Spinal cord (tissue), 10 donors: Measurements from ENCODE around the gene POLD2. TPM values are rescaled to one million over a fixed set of nuclear protein-coding genes. Genes with fewer than 3 reads are reported as not detected.

ENCODE experiments used
- DNase-seq, 6 donors: peaks; one replicate each; pipeline versions ENCODE4 v3.0.0 to v3.0.0-alpha.2; 2013 to 2015; ENCODE audit warnings: low spot score in 6 of 6, low read depth in 4 of 6
- H3K27ac ChIP-seq: one replicate; pipeline ENCODE4 v1.5.1; 2013; ENCODE audit warnings: low read depth, low read length, control low read depth
- H3K27me3 ChIP-seq: one replicate; pipeline ENCODE4 v1.6.1; 2013; ENCODE audit warnings: low read length; ENCODE audit not compliant: control insufficient read depth, insufficient read depth
- H3K36me3 ChIP-seq: one replicate; pipeline ENCODE4 v1.6.1; 2013; ENCODE audit warnings: low read length; ENCODE audit not compliant: control insufficient read depth, insufficient read depth
- H3K4me1 ChIP-seq: one replicate; pipeline ENCODE4 v1.6.1; 2013; ENCODE audit warnings: low read length; ENCODE audit not compliant: control insufficient read depth, insufficient read depth
- H3K4me3 ChIP-seq: one replicate; pipeline ENCODE4 v1.5.1; 2013; ENCODE audit warnings: low read depth, low read length, control low read depth
- H3K9me3 ChIP-seq: one replicate; pipeline ENCODE4 v1.6.1; 2013; ENCODE audit warnings: low read length; ENCODE audit not compliant: control insufficient read depth, insufficient read depth
- WGBS: methylation state at CpG from one replicate; pipeline ENCODE4 v1.1.5; 2013; ENCODE audit warnings: missing lambda C conversion rate; ENCODE audit not compliant: insufficient coverage; 5-methylcytosine and 5-hydroxymethylcytosine counted together
- polyA plus RNA-seq, 2 donors: library from polyadenylated mRNA; unstranded; fragments of 120-200 nt; gene quantifications; one replicate each; pipeline ENCODE4 v1.2.1, GENCODE V29; 2013; ENCODE audit not compliant: insufficient read length in 2 of 2
- total RNA-seq, 2 donors: library from RNA; depleted of rRNA in 1 of 2; stranded (reverse); fragments of 120-200 nt in 1 of 2; fragments of >200 nt in 1 of 2; gene quantifications; one replicate each; pipeline versions ENCODE4 v1.2.3 to v1.2.4, GENCODE V29; 2013 to 2014
- donor health status: healthy.

The POLD2 gene
- total and polyA plus RNA-seq, 4 donors, result 40.7 to 115 (median 100) TPM

DNA sequence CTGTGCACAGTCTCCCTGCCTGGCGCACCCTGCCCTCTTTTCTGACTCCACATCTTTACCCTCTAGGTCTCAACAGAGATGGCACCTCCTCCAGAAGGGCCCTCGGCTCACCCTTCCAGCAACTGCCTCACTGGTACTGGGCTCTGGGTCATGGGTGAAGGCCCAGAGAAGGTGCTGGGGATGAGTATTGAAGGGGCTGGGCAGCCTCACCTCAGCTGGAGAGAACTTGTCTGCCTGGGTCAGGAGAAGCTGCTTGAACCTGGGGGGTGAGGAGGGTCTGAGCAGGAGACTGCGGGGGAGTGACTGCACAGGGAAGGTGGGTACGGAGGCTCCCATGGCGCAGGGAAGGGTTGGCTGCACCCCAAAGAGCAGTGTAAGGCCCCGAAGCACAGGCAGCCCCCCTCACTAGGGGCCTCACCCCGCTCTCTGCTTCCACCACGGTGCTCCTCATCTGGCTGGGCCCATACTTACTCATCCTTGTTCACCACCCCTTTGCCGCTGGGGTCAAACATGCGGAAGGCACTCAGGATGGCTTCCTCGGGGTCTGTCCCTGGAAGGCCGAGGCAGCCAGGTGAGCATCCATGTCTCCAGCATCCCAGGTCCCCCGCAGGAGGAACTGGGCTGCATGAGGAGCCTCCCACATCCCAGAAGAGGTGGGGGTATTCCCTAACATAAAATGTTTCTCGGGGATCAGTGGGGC is 16.1 kb upstream of the POLD2 start:
- Histone ChIP-seq H3K9me3 (no peaks in the 10 kb centered on the region), H3K27me3 (peaks cover 2% of the 10 kb centered on the region), H3K36me3 (peaks cover 13% of the 10 kb centered on the region), H3K4me3 (no peak overlapping the region), H3K27ac (no peak overlapping the region), H3K4me1 (peaks cover 20% of the 10 kb centered on the region)
- DNase-seq, result no peak
- whole genome bisulfite sequencing, result 88% methylated on average over 9 of the region's 14 CpGs

DNA sequence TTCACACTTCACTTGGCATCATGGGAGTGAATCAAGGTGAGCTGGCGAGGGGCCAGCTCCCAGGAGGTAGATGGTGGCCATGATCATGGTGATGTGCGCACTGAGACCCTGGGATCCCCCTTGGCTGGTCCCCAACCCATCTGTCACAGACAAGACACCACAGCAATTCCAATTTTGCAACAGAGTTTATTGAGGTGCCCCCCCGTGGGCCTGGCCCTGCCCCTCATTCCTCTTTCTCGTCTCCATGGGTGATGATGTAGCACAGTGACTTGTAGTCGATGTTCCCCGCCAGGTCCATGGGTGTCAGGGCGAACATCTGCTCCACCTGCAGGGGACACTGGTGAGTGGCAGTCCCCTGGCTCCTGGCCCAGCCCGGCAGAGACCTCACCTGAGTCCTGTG is 15.3 kb upstream of the POLD2 start:
- H3K36me3 ChIP-seq, result peaks cover 12% of the 10 kb centered on the region
- peaks cover 16% of the 10 kb centered on the region for H3K4me1 ChIP-seq
- no peaks in the 10 kb centered on the region for H3K27me3 ChIP-seq
- H3K4me3 ChIP-seq, result no peak overlapping the region
- no peaks in the 10 kb centered on the region for H3K9me3 ChIP-seq
- no peak for DNase-seq
- WGBS, result 61% methylated on average over 5 of the region's 8 CpGs
- H3K27ac ChIP-seq, result no peak overlapping the region

DNA sequence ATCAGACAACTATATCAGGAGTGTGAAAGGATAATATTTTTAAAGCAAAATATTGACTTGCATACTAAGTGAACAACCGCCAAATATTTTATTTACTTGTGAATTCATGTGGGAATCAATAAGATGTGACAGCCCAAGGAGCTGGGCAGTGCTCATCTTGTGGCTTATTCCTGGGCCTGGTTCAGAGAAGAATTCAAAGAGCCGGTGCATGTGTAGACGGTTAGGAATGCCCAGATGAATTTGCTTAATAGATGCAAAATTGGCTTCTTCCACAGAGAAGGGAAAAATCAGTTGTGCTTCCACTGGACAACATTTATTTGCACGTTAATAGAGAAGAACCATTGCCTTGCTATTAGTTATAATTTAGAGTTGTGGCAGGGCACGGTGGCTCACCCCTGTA is 13.4 kb upstream of the POLD2 start:
- Histone ChIP-seq H3K27me3 (no peaks in the 10 kb centered on the region), H3K4me3 (no peak overlapping the region), H3K4me1 (peaks cover 16% of the 10 kb centered on the region), H3K36me3 (peaks cover 12% of the 10 kb centered on the region), H3K27ac (no peak overlapping the region), H3K9me3 (no peaks in the 10 kb centered on the region)
- WGBS, result 80% methylated on average over 3 of the region's 5 CpGs
- no peak for DNase-seq

DNA sequence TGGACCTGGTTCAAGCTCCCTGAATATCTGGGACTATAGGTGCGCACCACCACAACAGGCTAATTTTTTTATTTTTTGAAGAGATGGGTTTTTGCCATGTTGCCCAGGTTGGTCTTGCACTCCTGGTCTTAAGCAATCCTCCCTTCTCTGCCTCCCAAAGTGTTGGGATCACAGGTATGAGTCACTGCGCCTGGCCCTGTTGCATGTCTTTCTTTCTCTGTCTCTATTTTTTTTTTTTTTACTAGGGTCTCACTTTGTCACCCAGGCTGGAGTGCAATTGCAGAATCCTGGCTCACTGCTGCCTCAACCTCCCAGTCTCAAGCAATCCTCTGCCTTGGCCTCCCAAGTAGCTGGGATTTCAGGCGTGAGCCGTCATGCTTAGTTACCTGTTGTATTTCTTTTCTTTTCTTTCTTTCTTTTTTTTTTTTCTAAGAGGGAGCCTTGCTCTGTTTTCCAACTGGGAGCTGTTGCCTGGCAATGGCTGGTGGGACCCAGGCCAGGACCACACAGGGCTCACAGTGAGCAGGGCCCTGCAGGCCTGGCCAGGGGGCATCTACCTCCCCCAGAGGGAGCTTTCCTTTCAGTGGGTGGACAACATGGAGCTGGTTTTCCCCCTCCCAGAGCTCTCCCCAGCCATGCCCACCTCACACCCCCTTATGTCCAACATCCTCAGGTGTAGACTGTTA is 11.7 kb upstream of the POLD2 start:
- Histone ChIP-seq H3K4me3 (no peak overlapping the region), H3K27ac (peak overlapping the region; percentile 57), H3K27me3 (no peaks in the 10 kb centered on the region), H3K4me1 (peaks cover 16% of the 10 kb centered on the region), H3K36me3 (peaks cover 7% of the 10 kb centered on the region), H3K9me3 (no peaks in the 10 kb centered on the region)
- peak in 2 of 6 donors; percentile 47 to 62 for DNase-seq
- 92% methylated on average over 1 of the region's 4 CpGs for WGBS

DNA sequence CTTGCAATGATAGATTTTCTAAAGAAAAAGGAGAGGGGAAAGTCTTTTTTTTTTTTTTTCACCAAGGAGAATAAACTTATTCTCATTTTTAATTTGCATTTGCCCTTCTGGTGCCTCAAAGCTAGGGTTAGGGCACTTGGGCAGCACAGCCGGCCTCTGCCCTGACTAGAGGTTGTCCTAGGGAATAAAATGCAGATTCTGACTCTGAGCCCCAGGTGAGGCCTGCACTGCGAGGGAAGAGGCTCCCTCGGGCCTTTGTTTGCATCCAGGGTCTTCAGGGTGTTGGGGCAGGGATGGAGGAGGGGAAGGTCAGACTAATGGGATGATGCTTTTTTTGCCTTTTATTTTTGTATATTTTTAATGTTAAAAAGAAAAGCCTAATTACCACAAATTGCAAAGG is 9.9 kb upstream of the POLD2 start:
- Histone ChIP-seq H3K36me3 (no peaks in the 10 kb centered on the region), H3K27me3 (no peaks in the 10 kb centered on the region), H3K9me3 (no peaks in the 10 kb centered on the region), H3K4me3 (no peak overlapping the region), H3K27ac (no peak overlapping the region), H3K4me1 (peaks cover 16% of the 10 kb centered on the region)
- WGBS, result 67% methylated on average over 1 of the region's 3 CpGs
- no peak for DNase-seq

DNA sequence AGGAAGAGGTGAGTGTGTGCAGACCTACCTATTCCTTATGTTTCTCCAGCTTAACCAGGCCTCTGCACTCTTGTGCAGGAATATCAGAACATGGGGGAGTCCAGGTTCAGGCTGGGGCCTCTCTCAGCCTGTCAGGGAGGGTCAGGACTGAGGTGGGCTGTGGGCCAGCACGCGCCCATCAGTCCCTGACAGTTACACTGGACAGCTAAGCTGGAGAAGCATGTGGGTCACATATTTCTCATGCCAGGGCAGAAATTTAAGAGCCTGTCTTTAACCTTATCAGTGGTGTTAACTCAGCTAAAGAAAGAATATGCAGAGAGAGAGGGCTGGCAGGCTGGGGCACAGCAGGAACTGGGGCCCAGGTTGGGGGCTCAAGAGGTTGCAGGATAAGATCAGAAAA is 8.7 kb upstream of the POLD2 start:
- no peak overlapping the region for H3K4me3 ChIP-seq
- H3K27ac ChIP-seq, result no peak overlapping the region
- peaks cover 2% of the 10 kb centered on the region for H3K9me3 ChIP-seq
- no peak for DNase-seq
- WGBS, result 90% methylated on average over 2 of the region's 2 CpGs
- H3K4me1 ChIP-seq, result peaks cover 16% of the 10 kb centered on the region
- H3K27me3 ChIP-seq, result no peaks in the 10 kb centered on the region
- H3K36me3 ChIP-seq, result no peaks in the 10 kb centered on the region

DNA sequence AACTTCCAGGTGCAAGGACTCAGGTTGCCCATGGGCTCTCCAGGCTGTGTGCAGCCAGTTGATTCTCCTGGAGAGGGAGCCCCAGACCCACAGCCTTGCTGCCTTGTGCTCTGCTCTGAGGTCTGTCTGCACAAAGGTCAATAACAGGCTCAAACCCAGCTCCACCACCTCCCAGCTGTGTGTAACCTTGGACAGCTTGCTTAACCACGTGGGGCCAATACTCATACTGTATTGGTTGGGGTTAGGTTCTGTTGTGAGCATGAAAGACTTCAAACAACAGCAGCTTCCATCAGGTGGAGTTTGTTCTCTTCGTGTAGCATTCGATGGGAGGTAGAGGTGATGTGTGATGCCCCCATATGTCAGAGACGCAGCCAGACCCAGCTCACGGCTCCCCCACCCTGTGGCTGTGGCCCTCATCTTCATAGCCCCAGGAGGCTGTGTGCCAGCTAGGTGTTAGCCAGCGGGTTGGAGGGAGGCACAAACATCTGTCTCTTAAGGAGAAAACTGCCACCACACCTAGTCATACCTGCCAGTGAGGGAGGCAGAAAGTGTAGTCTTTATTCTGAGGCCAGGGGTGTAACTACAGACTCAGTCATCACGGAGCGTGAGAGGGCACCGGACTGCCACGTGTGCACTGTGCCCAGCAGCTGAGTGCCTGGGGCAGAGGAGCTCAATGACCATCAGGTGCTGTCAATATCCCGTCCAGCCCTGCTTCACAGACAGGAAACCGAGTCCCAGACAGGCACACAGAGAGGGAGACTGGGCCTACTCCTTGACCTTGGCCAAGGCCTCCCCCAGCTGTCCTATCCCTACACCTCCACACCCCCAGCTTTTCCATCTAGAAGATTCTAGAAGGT is 8.1 kb upstream of the POLD2 start:
- DNase-seq, result no peak
- Histone ChIP-seq H3K27me3 (no peaks in the 10 kb centered on the region), H3K27ac (no peak overlapping the region), H3K36me3 (no peaks in the 10 kb centered on the region), H3K4me3 (no peak overlapping the region), H3K9me3 (peaks cover 2% of the 10 kb centered on the region), H3K4me1 (peaks cover 16% of the 10 kb centered on the region)
- 82% methylated on average over 9 of the region's 12 CpGs for WGBS

DNA sequence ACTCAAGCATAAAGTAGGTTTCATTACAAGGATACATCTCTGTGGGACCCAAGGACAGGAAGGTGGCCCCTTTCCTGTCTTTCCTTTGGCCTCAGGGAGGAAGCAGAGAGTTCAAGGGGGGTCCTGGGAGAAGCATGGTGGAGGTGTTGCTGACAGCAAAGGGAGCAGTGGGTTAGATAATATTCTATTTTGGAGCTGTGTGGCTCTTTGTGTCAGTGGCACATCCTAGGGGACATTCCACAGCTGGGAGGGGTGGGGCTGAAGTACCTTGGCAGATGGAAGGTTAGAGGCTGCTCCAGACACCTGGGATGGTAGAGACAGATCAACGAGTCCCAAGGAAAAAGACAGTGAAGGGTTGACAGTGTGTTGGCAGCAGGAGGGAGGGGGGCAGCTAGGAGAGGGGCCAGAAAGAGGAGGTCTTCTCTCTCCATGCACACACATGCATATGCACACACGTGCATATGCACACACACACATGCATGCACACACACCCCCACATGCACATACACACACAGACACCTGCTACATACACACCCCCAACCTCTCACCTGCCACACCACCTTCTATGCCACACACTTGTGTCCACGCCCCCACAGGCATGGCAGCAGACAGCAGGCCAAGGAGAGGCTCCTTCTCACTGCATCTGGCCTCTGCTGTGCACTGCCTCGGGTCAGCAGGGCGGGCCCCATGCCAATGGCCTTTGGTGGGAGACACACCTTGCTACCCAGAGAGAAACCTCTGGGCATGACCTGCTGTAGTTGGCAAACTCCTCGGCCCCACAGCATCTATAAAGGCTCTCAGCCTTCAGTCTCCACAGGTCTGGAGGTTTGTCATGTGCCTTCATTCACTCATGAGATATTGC is 5.6 kb upstream of the POLD2 start:
- Histone ChIP-seq H3K27ac (no peak overlapping the region), H3K36me3 (no peaks in the 10 kb centered on the region), H3K9me3 (peaks cover 2% of the 10 kb centered on the region), H3K4me1 (peaks cover 7% of the 10 kb centered on the region), H3K4me3 (no peak overlapping the region), H3K27me3 (no peaks in the 10 kb centered on the region)
- 69% methylated on average over 5 of the region's 6 CpGs for WGBS
- DNase-seq, result no peak

DNA sequence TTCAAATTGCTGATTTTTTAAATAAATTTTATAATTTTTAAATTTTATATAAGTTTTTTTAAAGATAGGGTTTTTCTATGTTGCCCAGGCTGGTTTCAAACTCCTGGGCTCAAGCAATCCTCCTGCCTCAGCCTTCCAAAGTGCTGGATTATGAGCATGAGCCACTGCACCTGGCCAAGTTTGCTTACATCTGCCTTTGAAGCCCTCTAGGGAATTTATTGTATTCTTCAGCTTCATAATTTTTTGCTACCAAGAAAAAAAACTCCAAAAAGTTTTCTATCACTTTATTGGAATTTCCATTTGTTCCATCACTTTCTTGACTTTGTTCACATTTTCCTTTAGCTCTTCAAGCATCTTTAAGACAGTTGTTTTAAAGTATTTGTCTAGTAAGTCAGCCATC is 3.8 kb upstream of the POLD2 start:
- H3K27ac ChIP-seq, result no peak overlapping the region
- no peaks in the 10 kb centered on the region for H3K27me3 ChIP-seq
- H3K4me1 ChIP-seq, result peaks cover 14% of the 10 kb centered on the region
- H3K36me3 ChIP-seq, result no peaks in the 10 kb centered on the region
- H3K4me3 ChIP-seq, result no peak overlapping the region
- peaks cover 2% of the 10 kb centered on the region for H3K9me3 ChIP-seq
- DNase-seq, result no peak
